Measurements from ENCODE around the gene SPCS1. TPM values are rescaled to one million over a fixed set of nuclear protein-coding genes. Genes with fewer than 3 reads are reported as not detected.

Gene SPCS1
- total and polyA plus RNA-seq, 9 of the 15 experiments (the other 6 are each of a cell fraction or from before 2014, with no cell fraction given) = 73.9 to 567 (median 127) TPM

DNA sequence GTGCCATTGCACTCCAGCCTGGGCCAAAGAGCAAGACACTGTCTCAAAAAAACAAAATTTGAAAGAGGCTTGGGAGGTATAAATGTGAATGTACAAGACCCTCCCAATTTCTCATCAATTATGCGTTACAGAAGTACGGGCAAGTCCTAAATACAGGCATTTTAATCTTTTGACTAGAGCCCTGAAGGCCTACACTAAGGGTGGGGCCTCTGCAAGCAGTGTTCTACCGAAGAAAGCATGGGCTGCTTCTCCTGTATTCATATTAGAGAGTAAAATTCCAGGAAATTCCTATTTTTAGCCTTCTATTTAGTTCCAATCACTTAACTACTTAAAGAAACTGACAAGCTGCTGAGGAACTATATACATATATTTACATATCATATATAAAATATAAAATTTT lies 45.9 kb upstream of the SPCS1 start:
- Histone ChIP-seq H2AFZ (ENCODE audit: low read depth, low read length) (no peak overlapping the region), H3K4me3 (no peak overlapping the region), H3K9me1 (ENCODE audit: control insufficient read depth, insufficient read depth, low read length) (no peaks in the 10 kb centered on the region), H3K9me3 (replicated peaks; ENCODE audit: control insufficient read depth, insufficient read depth, low read depth, low read length) (no peaks in the 10 kb centered on the region), H3K27me3 (ENCODE audit: control insufficient read depth in 2 of 2, insufficient read depth in 2 of 2, low read length in 2 of 2) (no peaks in the 10 kb centered on the region), H3K36me3 (ENCODE audit: control insufficient read depth, insufficient read depth, low read length) (peaks cover 59% of the 10 kb centered on the region), H3K4me2 (ENCODE audit: insufficient read depth, low read length) (no peak overlapping the region), H4K20me1 (replicated peaks; ENCODE audit: control insufficient read depth, insufficient read depth, low read length) (no peaks in the 10 kb centered on the region), H3K27ac (ENCODE audit: extremely low read depth, low read depth, low read length) (no peak overlapping the region), H3K4me1 (replicated peaks in 1 of 2; ENCODE audit: control insufficient read depth in 2 of 2, insufficient read depth in 2 of 2, low read length in 2 of 2) (no peaks in the 10 kb centered on the region), H3K9ac (ENCODE audit: insufficient read depth in 1 of 2, low read depth in 2 of 2, low read length in 2 of 2) (no peak overlapping the region), H3K79me2 (ENCODE audit: control insufficient read depth, insufficient read depth, low read length) (no peaks in the 10 kb centered on the region)
- CTCF ChIA-PET (ENCODE audit: low intra/inter-chr PET ratio) = no interaction called here
- no TSS peak for BruUV-seq (replicated peaks)
- in situ Hi-C loops (cut with MboI) (no loop called here), intact Hi-C loops (cut with micrococcal nuclease) (no loop called here)
- POLR2A ChIA-PET = interaction anchor here (0.7 kb wide), 1 partner anchor 11 kb away, joined by 3 read pairs; no protein-coding TSS in a partner anchor
- no peak for ATAC-seq
- FAIRE-seq = no peak
- 81% methylated on average over 3 of the region's 3 CpGs for WGBS (ENCODE audit: insufficient coverage, low coverage, missing lambda C conversion rate)
- no peak for DNase-seq (ENCODE audit: extremely low read depth in 1 of 4, low spot score in 3 of 4)
- no peak for TF ChIP-seq ATF7 (IDR thresholded peaks at IDR 0.05)
- TF ChIP-seq MAFF (IDR thresholded peaks at IDR 0.05; ENCODE audit: low read length) = no peak
- no peak for TF ChIP-seq U2AF2 (optimal IDR thresholded peaks at IDR 0.05; ENCODE audit: low read depth, low read length)
- TF ChIP-seq TCF15 (CRISPR knock-in tag; IDR thresholded peaks at IDR 0.05) = no peak
- no peak for TF ChIP-seq MCM2 (IDR thresholded peaks at IDR 0.05; ENCODE audit: low read depth)
- TF ChIP-seq, protein P1, sequence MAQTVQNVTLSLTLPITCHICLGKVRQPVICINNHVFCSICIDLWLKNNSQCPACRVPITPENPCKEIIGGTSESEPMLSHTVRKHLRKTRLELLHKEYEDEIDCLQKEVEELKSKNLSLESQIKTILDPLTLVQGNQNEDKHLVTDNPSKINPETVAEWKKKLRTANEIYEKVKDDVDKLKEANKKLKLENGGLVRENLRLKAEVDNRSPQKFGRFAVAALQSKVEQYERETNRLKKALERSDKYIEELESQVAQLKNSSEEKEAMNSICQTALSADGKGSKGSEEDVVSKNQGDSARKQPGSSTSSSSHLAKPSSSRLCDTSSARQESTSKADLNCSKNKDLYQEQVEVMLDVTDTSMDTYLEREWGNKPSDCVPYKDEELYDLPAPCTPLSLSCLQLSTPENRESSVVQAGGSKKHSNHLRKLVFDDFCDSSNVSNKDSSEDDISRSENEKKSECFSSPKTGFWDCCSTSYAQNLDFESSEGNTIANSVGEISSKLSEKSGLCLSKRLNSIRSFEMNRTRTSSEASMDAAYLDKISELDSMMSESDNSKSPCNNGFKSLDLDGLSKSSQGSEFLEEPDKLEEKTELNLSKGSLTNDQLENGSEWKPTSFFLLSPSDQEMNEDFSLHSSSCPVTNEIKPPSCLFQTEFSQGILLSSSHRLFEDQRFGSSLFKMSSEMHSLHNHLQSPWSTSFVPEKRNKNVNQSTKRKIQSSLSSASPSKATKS (CRISPR knock-in tag; IDR thresholded peaks at IDR 0.05) = no peak
- no peak for TF ChIP-seq ZNF318 (IDR thresholded peaks at IDR 0.05; ENCODE audit: borderline replicate concordance in 1 of 2, low read depth in 1 of 2)
- no peak for TF ChIP-seq GATA2 (CRISPR knock-in tag; IDR thresholded peaks at IDR 0.05)
- no peak for TF ChIP-seq MTA2 (IDR thresholded peaks at IDR 0.05; ENCODE audit: low read depth)
- no peak for TF ChIP-seq POU5F1 (IDR thresholded peaks at IDR 0.05; ENCODE audit: borderline replicate concordance, low read depth, low read length, partially characterized antibody)
- TF ChIP-seq MCM3 (IDR thresholded peaks at IDR 0.05) = no peak
- no peak for TF ChIP-seq IFI16 (CRISPR knock-in tag; IDR thresholded peaks at IDR 0.05)
- no peak for TF ChIP-seq ZNF436 (CRISPR knock-in tag; IDR thresholded peaks at IDR 0.05)
- TF ChIP-seq ZFP1 (CRISPR knock-in tag; IDR thresholded peaks at IDR 0.05) = no peak

All from K562 (cell line).